GM12878 (cell line): ENCODE data around the gene LRP8. TPM values are rescaled to one million over a fixed set of nuclear protein-coding genes. Genes with fewer than 3 reads are reported as not detected.

Source experiments
- ATAC-seq: fragments of 200-7000 bp; cut with Tn5 transposase; 3 replicates; pipeline ENCODE4 v1.9.1; 2020; ENCODE audit warnings: mild to moderate bottlenecking, moderate library complexity
- BruUV-seq: library from RNA; stranded (reverse); fragments of 400-500 nt; replicated peaks from 2 replicates; lab custom pipeline; 2021; lab: Mats Ljungman, UMichigan
- CTCF ChIA-PET: fragments of 300-600 bp; sonication (Branson Sonifier 250); formaldehyde crosslinking; extraction: SDS; loops from one replicate; lab custom pipeline; 2021; ENCODE audit warnings: inconsistent platforms; lab: Yijun Ruan, JAX
- POLR2A ChIA-PET: fragments of 350-600 bp; formaldehyde crosslinking; extraction: SDS; loops from one replicate; lab custom pipeline; 2021; ENCODE audit warnings: inconsistent platforms; lab: Charles Lee
- RAD21 ChIA-PET: fragments of 300-600 bp; sonication (Branson Sonifier 250); formaldehyde crosslinking; loops from one replicate; lab custom pipeline; 2023; ENCODE audit warnings: antibody characterized with exemption; ENCODE audit not compliant: unreplicated experiment; lab: Charles Lee
- SMC1A ChIA-PET: fragments of 300-600 bp; sonication (Branson Sonifier 250); formaldehyde crosslinking; loops from one replicate; lab custom pipeline; 2023; ENCODE audit not compliant: unreplicated experiment, uncharacterized antibody; lab: Charles Lee
- DNase-seq: peaks from one replicate; pipeline ENCODE4 v3.0.0-alpha.2; 2011; ENCODE audit warnings: low read depth, low spot score
- FAIRE-seq: peaks from 3 replicates; lab custom pipeline; 2011; peaks lifted over from hg19 to GRCh38; lab: Jason Lieb, UNC
- H2AFZ ChIP-seq: 2 replicates; pipeline ENCODE4 v1.6.0; 2011; ENCODE audit warnings: low read depth, low read length, control low read depth; ENCODE audit not compliant: control insufficient read depth
- H3K27ac ChIP-seq: 2 replicates; pipeline ENCODE4 v1.5.1; 2011; ENCODE audit warnings: control low read depth; ENCODE audit not compliant: control insufficient read depth, insufficient read depth
- H3K27me3 ChIP-seq, 2 experiments: replicated peaks in 1 of 2; 2 replicates each; pipeline versions ENCODE4 v1.6.0 to v1.6.1; 2011; ENCODE audit warnings: low read length in 1 of 2; ENCODE audit not compliant: control insufficient read depth in 2 of 2, insufficient read depth in 2 of 2
- H3K36me3 ChIP-seq, 2 experiments: 2 replicates each; pipeline ENCODE4 v1.5.1; 2011; ENCODE audit warnings: low read length in 1 of 2; ENCODE audit not compliant: control insufficient read depth in 2 of 2, insufficient read depth in 2 of 2
- H3K4me1 ChIP-seq: 2 replicates; pipeline ENCODE4 v1.6.1; 2011; ENCODE audit warnings: mild to moderate bottlenecking, low read length, moderate library complexity, mixed read lengths; ENCODE audit not compliant: control insufficient read depth, insufficient read depth
- H3K4me2 ChIP-seq: 2 replicates; pipeline ENCODE4 v1.6.0; 2011; ENCODE audit warnings: control low read depth; ENCODE audit not compliant: control insufficient read depth, insufficient read depth
- H3K4me3 ChIP-seq: fragments of 200-600 bp; sonication (generic); 2 replicates; pipeline ENCODE4 v1.5.1; 2016
- H3K79me2 ChIP-seq: 2 replicates; pipeline ENCODE4 v1.6.0; 2011; ENCODE audit warnings: low read length; ENCODE audit not compliant: control insufficient read depth, insufficient read depth
- H3K9ac ChIP-seq: 2 replicates; pipeline ENCODE4 v1.8.0; 2011; ENCODE audit warnings: low read length, control low read depth, mixed read lengths; ENCODE audit not compliant: control insufficient read depth, insufficient read depth
- H3K9me3 ChIP-seq: replicated peaks from 3 replicates; pipeline ENCODE4 v1.5.1; 2011; ENCODE audit warnings: mild to moderate bottlenecking, low read length; ENCODE audit not compliant: control insufficient read depth, insufficient read depth
- H4K20me1 ChIP-seq: 2 replicates; pipeline ENCODE4 v1.6.0; 2011; ENCODE audit not compliant: control insufficient read depth, insufficient read depth
- CTCF ChIP-seq, 3 experiments: IDR thresholded peaks in 2 of 3; conservative IDR thresholded peaks in 1 of 3; 2 replicates each; pipeline ENCODE4 v1.5.1; 2011; ENCODE audit warnings: low read depth in 3 of 3, low read length in 3 of 3, mild to moderate bottlenecking in 3 of 3, control low read depth in 2 of 3, moderate library complexity in 2 of 3, inconsistent platforms in 1 of 3, mixed read lengths in 1 of 3; ENCODE audit not compliant: control insufficient read depth in 2 of 3, insufficient read depth in 1 of 3; ENCODE audit errors: extremely low read depth in 1 of 3
- GATAD2B ChIP-seq: fragments of 450-650 bp; conservative IDR thresholded peaks from 2 replicates; pipeline ENCODE4 v1.6.1; 2017; ENCODE audit warnings: low read depth, mild to moderate bottlenecking, moderate library complexity
- HSF1 ChIP-seq: fragments of 150-350 bp; IDR thresholded peaks from 2 replicates; pipeline ENCODE4 v1.6.1; 2014; ENCODE audit warnings: mild to moderate bottlenecking, low read depth, low read length
- NR2C2 ChIP-seq: IDR thresholded peaks from 2 replicates; pipeline ENCODE4 v1.6.1; 2011; ENCODE audit warnings: borderline replicate concordance, low read depth; ENCODE audit not compliant: control insufficient read depth, insufficient read length
- RAD21 ChIP-seq: IDR thresholded peaks from 2 replicates; pipeline ENCODE4 v1.6.1; 2011; ENCODE audit warnings: mild to moderate bottlenecking, low read depth, low read length, moderate library complexity; ENCODE audit not compliant: insufficient read depth
- TCF3 ChIP-seq: IDR thresholded peaks from 2 replicates; pipeline ENCODE4 v1.6.1; 2012; ENCODE audit warnings: low read depth, mild to moderate bottlenecking, low read length, borderline replicate concordance; ENCODE audit not compliant: insufficient read depth
- WGBS: methylation state at CpG from one replicate; pipeline ENCODE4 v1.1.6; 2016; ENCODE audit warnings: low lambda C conversion rate; ENCODE audit not compliant: insufficient replicate concordance, insufficient coverage; ENCODE audit errors: missing lambda C conversion rate; 5-methylcytosine and 5-hydroxymethylcytosine counted together
- in situ Hi-C: fragments of 300-500 bp; cut with MboI; formaldehyde crosslinking; loops from 9 replicates; pipeline ENCODE4 v1.14.3; 2018; ENCODE audit warnings: mixed read lengths
- intact Hi-C: fragments of 100-400 bp; cut with micrococcal nuclease; formaldehyde crosslinking; loops from one replicate; pipeline ENCODE4 v1.14.2; 2022; ENCODE audit not compliant: unreplicated experiment
- polyA plus RNA-seq, 11 experiments: library from polyadenylated mRNA; depleted of rRNA in 4 of 11; unstranded in 6 of 11; stranded (reverse) in 5 of 11; fragments of >200 nt; fragmentation: Nextera tagmentation in 4 of 11; fragmentation: Illumina TruSeq in 1 of 11; extraction: Ambion mirVana in 4 of 11; extraction: Trizol in 1 of 11; gene quantifications; 1 replicate in 1 of 11; 2 replicates in 10 of 11; pipeline versions ENCODE4 v1.2.1 to v1.2.3, GENCODE V29; 2011 to 2016; ENCODE audit warnings: inconsistent platforms in 2 of 11, missing spikeins in 2 of 11, low read depth in 1 of 11
- total RNA-seq, 4 experiments: library from RNA; depleted of rRNA in 3 of 4; stranded (reverse); fragments of >200 nt in 3 of 4; fragmentation: Illumina TruSeq in 1 of 4; extraction: Trizol in 1 of 4; gene quantifications; 2 replicates each; pipeline versions ENCODE4 v1.2.1 to v1.2.3, GENCODE V29; 2013 to 2021
- TF ChIP-seq, protein P1 (sequence below): fragments of 450-650 bp; IDR thresholded peaks from 2 replicates; pipeline ENCODE4 v1.6.1; 2016; ENCODE audit warnings: mild to moderate bottlenecking
- TF ChIP-seq, protein P2 (sequence below): fragments of 450-650 bp; IDR thresholded peaks from 2 replicates; pipeline ENCODE4 v1.6.1; 2017; ENCODE audit warnings: antibody characterized with exemption, mild to moderate bottlenecking, moderate library complexity

Gene LRP8
- total and polyA plus RNA-seq, 10 of the 15 experiments (the other 5 are each of a cell fraction or from before 2014, with no cell fraction given) = 2.8 to 40.5 (median 22.3) TPM

- no peak for DNase-seq
- BruUV-seq = no TSS peak
- Histone ChIP-seq H3K9me3 (no peaks in the 10 kb centered on the region), H3K4me2 (peak overlapping the region; percentile 87), H3K4me3 (peak overlapping the region; percentile 99), H2AFZ (peak overlapping the region; percentile 88), H3K79me2 (peaks cover 34% of the 10 kb centered on the region), H4K20me1 (no peaks in the 10 kb centered on the region), H3K27me3 (no peaks in the 10 kb centered on the region), H3K4me1 (peaks cover 8% of the 10 kb centered on the region), H3K9ac (peak overlapping the region; percentile 72), H3K36me3 (peaks cover 3 to 11% of the 10 kb centered on the region in 2 experiments; a peak in 3 of 4 replicates), H3K27ac (0 out of 2 replicates have a peak overlapping the region, but pooled peaks have one; percentile 50)
- TF ChIP-seq CTCF (IDR thresholded peaks at IDR 0.05 in 2 of 3, conservative IDR thresholded peaks at IDR 0.05 in 1 of 3; ENCODE audit: control insufficient read depth in 2 of 3, extremely low read depth in 1 of 3, insufficient read depth in 1 of 3, low read depth in 3 of 3, low read length in 3 of 3) (peak in 1 of 3 experiments; percentile 27; a peak in 1 of 6 replicates), TCF3 (no peak), HSF1 (no peak), RAD21 (peak; percentile 18; the same call in 1 of the 2 replicates), NR2C2 (no peak), GATAD2B (no peak)
- TF ChIP-seq, protein P1, sequence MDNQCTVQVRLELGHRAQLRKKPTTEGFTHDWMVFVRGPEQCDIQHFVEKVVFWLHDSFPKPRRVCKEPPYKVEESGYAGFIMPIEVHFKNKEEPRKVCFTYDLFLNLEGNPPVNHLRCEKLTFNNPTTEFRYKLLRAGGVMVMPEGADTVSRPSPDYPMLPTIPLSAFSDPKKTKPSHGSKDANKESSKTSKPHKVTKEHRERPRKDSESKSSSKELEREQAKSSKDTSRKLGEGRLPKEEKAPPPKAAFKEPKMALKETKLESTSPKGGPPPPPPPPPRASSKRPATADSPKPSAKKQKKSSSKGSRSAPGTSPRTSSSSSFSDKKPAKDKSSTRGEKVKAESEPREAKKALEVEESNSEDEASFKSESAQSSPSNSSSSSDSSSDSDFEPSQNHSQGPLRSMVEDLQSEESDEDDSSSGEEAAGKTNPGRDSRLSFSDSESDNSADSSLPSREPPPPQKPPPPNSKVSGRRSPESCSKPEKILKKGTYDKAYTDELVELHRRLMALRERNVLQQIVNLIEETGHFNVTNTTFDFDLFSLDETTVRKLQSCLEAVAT = no peak
- TF ChIP-seq, protein P2, sequence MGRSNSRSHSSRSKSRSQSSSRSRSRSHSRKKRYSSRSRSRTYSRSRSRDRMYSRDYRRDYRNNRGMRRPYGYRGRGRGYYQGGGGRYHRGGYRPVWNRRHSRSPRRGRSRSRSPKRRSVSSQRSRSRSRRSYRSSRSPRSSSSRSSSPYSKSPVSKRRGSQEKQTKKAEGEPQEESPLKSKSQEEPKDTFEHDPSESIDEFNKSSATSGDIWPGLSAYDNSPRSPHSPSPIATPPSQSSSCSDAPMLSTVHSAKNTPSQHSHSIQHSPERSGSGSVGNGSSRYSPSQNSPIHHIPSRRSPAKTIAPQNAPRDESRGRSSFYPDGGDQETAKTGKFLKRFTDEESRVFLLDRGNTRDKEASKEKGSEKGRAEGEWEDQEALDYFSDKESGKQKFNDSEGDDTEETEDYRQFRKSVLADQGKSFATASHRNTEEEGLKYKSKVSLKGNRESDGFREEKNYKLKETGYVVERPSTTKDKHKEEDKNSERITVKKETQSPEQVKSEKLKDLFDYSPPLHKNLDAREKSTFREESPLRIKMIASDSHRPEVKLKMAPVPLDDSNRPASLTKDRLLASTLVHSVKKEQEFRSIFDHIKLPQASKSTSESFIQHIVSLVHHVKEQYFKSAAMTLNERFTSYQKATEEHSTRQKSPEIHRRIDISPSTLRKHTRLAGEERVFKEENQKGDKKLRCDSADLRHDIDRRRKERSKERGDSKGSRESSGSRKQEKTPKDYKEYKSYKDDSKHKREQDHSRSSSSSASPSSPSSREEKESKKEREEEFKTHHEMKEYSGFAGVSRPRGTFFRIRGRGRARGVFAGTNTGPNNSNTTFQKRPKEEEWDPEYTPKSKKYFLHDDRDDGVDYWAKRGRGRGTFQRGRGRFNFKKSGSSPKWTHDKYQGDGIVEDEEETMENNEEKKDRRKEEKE = no peak
- no peak for FAIRE-seq
- RAD21 ChIA-PET = no interaction called here
- POLR2A ChIA-PET = no interaction called here
- in situ Hi-C loops = no loop called here
- ATAC-seq = no peak
- CTCF ChIA-PET = no interaction called here
- WGBS = 19% methylated on average over 23 of the region's 35 CpGs
- SMC1A ChIA-PET = no interaction called here
- intact Hi-C loops = loop anchor here (5.0 kb wide), 1 partner anchor 63 kb away; no protein-coding TSS in a partner anchor
Measured at GRCh38 chr1:53328541-53329499, 950 bp upstream of the LRP8 start.
